Measurements from ENCODE around the gene AGFG1.
"Not testable (repeated sequence)": the region's sequence is repeated elsewhere in the genome, so short reads cannot be mapped to it uniquely, and the experiment has no call there.

AGFG1 gene

DNA sequence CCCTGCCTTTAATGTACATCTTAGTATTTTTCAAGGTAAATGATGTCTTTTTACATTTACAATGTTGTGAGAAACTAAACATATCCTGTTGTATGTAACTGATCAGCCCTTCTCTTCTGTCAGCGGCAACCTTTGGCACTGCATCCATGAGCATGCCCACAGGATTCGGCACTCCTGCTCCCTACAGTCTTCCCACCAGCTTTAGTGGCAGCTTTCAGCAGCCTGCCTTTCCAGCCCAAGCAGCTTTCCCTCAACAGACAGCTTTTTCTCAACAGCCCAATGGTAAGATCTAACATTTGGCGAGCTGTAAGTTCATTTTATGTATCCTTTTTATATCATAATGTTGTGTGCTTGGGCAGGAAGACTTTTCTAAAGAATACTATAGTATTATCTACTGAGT is 79.9 kb downstream of the AGFG1 start:
- FAIRE-seq = no peak

GRCh38 chr2:227562581-227562980 is 90.6 kb downstream of the AGFG1 start:
- FAIRE-seq = no peak

DNA sequence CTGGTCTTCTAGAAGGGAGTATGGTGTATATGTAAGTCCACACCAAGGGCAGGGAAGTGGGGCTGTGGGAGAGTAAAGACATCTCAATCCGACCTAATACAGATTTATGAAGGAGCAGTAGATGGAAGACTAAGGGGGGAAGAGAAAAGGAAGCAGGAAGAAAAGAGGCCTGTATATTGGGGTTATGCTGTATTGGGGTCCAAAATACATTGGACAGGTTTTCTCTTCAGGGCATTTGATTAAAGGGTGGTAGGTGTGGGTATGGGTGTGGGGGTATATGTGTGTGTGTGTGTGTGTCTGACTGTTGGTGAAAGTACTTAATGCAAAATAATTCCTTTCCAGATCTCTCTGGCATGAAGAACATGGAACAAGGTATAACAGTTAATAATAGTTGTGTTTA is 93.1 kb downstream of the AGFG1 start:
- FAIRE-seq = no peak

GRCh38 chr2:227566012-227566411 is 94.1 kb downstream of the AGFG1 start:
- no peak for FAIRE-seq

GRCh38 chr2:227568852-227569169 is 96.9 kb downstream of the AGFG1 start:
- no peak for FAIRE-seq

DNA sequence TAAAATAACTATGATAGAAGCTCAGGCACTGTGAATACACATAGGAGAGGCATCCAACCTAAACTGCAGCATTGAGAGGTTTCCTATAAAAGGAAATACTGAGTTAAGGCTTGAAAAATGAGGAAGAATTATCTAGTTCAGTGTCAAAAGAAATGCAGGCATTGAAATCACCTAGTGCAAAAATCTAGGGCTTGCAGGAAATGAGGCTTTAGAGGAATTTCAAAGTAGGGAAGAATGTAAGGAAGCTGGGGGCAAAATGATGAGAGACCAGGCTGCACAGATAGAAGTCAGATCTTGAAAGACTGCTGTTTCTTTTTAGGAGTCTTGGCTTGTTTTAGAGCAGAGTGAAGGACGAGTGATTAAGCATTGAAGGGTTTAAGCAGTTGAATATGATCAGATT is 98.7 kb downstream of the AGFG1 start:
- FAIRE-seq = no peak

- no peak for FAIRE-seq
Observed at GRCh38 chr2:227576110-227576509, 104.2 kb downstream of the AGFG1 start.

GRCh38 chr2:227576812-227577211 is 104.9 kb downstream of the AGFG1 start:
- FAIRE-seq = no peak

- FAIRE-seq = no peak
Observed at GRCh38 chr2:227577555-227577954, 105.6 kb downstream of the AGFG1 start.

DNA sequence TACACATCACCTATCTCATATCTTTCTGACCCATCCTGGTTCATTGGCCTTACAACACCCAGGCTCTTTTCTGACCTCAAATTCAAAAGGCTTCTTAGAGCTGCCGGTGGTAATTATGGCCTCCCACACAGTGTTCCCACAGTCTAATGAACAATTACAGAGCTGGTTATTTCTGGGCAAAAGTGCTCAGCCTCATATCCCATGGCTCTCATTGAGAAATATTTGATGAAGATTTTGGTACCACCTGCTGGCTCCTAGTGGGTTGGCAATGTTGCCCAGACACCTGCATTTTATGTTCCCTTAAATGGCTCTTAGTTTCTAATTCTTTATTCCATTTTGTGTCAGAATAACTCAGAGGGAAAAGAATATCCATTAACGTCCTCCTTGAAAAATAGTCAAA is 106.7 kb downstream of the AGFG1 start:
- no peak for FAIRE-seq

DNA sequence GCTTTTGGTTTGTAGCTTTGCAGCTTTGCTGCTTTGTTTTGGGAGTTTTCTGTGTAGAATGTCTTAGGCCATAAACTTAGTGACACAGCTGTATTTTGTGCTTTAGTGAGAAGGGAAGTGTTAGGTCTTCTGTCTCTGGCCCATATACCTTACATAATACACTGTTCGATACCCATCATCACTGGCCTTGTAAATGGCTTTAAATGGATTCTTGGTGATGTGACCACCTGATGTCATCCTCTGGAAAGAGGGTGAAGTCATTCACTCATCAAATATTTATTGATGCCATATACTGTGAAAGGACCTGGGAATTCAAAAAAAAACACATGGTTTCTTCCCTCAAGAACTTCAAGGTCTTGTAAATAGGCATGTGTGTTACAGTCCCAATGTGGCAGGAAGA is 107.8 kb downstream of the AGFG1 start:
- no peak for FAIRE-seq

- FAIRE-seq = no peak
Observed at GRCh38 chr2:227582369-227582768, 110.4 kb downstream of the AGFG1 start.

GRCh38 chr2:227592694-227593387 is 120.9 kb downstream of the AGFG1 start:
- no peak for FAIRE-seq

DNA sequence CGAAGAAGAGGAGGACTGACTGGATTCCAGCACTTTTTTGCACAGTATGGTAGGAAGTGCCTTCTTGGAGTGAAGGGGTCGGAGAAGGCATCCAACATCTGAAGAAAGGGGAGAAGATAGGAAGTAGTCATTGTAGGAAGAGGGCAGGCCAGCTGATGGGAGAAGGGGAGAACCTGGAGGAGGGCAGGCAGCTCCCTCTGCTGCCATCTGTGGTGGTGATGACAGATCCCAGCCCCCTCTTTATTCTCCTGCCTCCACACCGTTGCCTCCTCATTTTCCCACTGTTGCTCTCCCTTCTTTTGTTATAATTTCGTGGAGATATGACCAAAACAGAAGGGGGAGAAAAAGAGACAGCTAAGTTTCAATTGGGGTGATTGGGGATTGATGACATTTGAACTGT is 123.8 kb downstream of the AGFG1 start:
- FAIRE-seq = no peak

DNA sequence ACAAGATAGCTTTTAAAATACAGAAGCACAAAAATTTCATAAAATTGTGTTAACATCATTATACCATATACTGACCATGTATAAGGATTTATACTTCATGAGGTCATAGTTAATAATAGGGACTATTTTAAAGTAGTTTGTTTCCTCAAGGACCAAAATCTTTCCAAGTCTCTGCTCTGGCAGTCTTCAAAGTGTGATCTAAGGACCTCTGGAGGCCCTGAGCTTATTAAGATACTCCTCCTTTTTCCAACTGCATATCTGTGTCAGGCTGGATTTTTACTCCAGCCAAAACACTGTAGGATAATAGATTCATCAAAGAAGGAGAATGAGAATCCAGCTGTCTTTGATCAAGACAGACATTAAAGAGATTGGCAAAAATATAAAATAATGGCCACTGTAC is 125.1 kb downstream of the AGFG1 start:
- no peak for FAIRE-seq

DNA sequence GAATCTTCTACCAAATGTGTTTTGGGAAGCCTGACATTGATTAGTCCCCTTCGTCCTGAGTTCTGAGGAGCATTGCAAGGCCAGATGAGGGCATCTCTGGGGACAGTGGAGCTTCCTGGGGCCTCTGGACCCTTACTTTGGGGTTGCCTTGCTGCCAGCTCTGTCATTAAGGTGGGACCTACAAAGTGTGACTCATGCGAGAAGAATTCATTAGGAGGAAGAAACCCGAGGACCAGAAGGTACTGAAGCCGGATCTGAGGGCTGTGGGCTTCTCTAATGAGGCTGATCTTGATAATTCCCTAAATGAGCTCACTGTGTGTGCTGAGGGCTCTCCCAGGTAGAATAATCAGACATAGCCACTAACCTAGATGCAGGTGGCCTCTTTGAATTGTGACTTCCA is 126.0 kb downstream of the AGFG1 start:
- FAIRE-seq = no peak

- FAIRE-seq = not testable (repeated sequence)
Observed at GRCh38 chr2:227598835-227599503, 127.0 kb downstream of the AGFG1 start, which contains the start of gene SCYGR2. TSS of gene SCYGR2 (plus strand) at chr2:227598893. CDS start at chr2:227598893, 0 bp downstream.

DNA sequence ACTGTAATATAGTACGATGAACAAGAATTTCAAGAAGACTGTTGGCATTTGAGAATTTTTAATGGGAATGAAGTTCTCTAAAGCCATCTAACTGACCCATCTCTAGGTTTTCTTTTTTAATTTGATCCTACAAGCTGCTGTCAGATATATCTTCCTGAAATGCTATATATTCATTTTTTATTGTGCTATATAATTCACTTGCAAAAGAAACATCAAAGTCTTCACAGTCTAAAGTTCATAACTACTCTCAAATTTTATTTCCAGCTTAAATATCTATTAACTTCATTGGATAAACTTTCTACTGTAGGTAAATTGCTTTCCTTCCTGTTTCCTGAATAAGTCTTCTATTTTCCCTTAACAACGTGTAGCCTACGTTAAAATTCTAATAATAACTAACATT is 130.4 kb downstream of the AGFG1 start:
- no peak for FAIRE-seq

DNA sequence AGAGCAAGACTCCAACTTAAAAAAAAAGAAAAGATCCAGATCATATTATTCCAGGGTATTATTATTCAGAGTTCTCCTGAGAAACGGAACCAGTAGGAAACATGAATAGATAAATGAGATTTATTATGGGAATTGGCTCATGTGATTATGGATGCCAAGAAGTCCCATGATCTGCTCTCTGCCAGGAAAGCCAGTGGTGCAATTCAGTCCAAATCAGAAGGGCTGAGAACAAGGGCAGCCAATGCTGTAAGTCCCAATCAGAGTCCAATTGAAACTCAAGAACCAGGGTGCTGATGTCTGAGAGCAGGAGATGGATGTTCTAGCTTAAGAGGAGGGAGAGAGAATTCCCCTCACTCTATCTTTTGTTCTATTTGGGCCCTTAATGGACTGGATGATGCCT is 134.5 kb downstream of the AGFG1 start:
- no peak for FAIRE-seq

- FAIRE-seq = no peak
Observed at GRCh38 chr2:227607941-227608340, 136.0 kb downstream of the AGFG1 start.

DNA sequence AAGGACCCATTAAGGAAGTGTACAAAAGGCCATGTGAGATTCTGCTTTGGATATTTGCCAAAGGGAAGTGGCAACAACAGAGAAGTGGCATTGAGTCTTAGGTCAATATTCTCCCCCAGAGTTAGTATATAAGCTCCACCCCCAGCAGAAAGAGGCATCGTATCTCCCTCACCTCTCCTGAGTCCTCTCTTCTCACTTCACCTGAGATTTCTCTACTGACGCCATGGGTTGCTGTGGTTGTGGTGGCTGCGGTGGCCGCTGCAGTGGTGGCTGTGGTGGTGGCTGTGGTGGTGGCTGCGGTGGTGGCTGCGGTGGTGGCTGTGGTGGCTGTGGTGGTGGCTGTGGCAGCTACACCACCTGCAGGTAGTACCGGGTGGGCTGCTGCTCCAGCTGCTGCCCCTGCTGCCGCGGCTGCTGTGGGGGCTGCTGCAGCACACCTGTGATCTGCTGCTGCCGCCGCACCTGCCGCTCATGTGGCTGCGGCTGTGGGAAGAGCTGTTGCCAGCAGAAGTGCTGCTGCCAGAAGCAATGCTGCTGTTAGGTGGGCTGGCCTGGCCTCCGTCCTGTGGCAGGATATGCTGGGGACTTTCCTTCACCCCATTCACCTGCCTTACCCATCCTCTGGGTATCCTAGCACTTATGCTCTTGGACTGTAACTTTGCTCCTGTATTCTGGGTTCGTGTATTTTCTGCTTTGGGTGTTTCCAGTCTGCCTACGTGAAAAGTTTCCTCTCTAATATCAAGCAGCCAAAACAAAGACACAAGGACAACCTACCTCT is 136.8 kb downstream of the AGFG1 start:
- no peak for FAIRE-seq

DNA sequence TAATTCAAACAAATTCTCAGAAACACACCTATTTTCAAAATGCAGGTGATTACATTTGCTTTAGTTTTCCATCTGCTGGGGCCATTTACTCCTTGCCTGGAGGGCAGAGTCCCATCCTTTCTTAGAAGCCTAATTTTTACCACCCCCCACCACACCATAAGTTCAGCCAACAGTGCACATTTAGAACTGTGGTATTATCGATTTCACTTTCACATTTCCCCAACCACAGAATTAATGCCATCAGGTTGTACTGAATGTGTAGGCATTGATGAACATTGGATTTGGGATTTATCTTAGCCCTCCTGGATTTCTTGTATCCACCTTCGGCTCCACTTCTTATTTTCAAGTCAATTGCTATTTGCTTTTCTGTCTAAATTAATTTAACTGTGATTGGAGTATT is 138.2 kb downstream of the AGFG1 start:
- FAIRE-seq = no peak

Measured in TTC549 (cell line).